Measurements from ENCODE around the gene PHLDB1. TPM values are rescaled to one million over a fixed set of nuclear protein-coding genes. Genes with fewer than 3 reads are reported as not detected.

PHLDB1 gene
- total RNA-seq, 1 experiment from 2014 or later, result 36.2 TPM

- BruUV-seq (replicated peaks), result no TSS peak
- POLR2A ChIA-PET, result interaction anchor here (3.5 kb wide), 1 partner anchor 12 kb away, joined by 19 read pairs; no protein-coding TSS in a partner anchor
- no peaks in the 10 kb centered on the region for H3K27me3 ChIP-seq (ENCODE audit: insufficient read depth, low read length)
- no peak overlapping the region for H2AFZ ChIP-seq (ENCODE audit: low read depth, low read length, poor library complexity, severe bottlenecking)
- DNase-seq (ENCODE audit: low read depth, low spot score) (no peak), ATAC-seq (no peak)
- H3K9me3 ChIP-seq (ENCODE audit: control insufficient read depth in 1 of 2, insufficient read depth in 1 of 2, low read depth in 1 of 2, low read length in 2 of 2), result no peaks in the 10 kb centered on the region
- H3K9me2 ChIP-seq (ENCODE audit: insufficient read depth), result no peaks in the 10 kb centered on the region
- H4K20me1 ChIP-seq (ENCODE audit: insufficient read depth), result no peaks in the 10 kb centered on the region
- intact Hi-C loops (cut with micrococcal nuclease), result loop anchor here (5.0 kb wide), 1 partner anchor 462 kb away; no protein-coding TSS in a partner anchor
- H3K4me3 ChIP-seq (replicated peaks in 1 of 2; ENCODE audit: low read depth in 1 of 2, low read length in 2 of 2), result no peak overlapping the region
- no peak overlapping the region for H3K4me2 ChIP-seq (ENCODE audit: low read length)
- H3K4me1 ChIP-seq (ENCODE audit: control insufficient read depth in 1 of 2, insufficient read depth in 2 of 2, low read length in 2 of 2), result peaks cover 12 to 35% of the 10 kb centered on the region in 2 experiments; a peak in 3 of 4 replicates
- peak overlapping the region; percentile 59; the same call in 1 of the 2 replicates for H3K27ac ChIP-seq (ENCODE audit: low read depth, low read length)
- RAD21 ChIA-PET (ENCODE audit: low non-redundant PET in 1 of 2, low total read pairs in 2 of 2, uncharacterized antibody in 2 of 2, unreplicated experiment in 2 of 2), result interaction anchor here in 1 of 2 experiments (0.7 kb wide), 1 partner anchor 26 kb away, joined by 4 read pairs; no protein-coding TSS in a partner anchor
- H3K9ac ChIP-seq (ENCODE audit: low read length), result no peak overlapping the region
- H3K36me3 ChIP-seq (ENCODE audit: control insufficient read depth in 1 of 2, insufficient read depth in 2 of 2, low read length in 2 of 2), result no peaks in the 10 kb centered on the region
- CTCF ChIA-PET, result interaction anchor here (0.7 to 2.6 kb wide), 5 partner anchors 8 to 80 kb away, joined by 3 to 10 read pairs (median 6); no protein-coding TSS in a partner anchor
- no peaks in the 10 kb centered on the region for H3K79me2 ChIP-seq (ENCODE audit: insufficient read depth, low read length)
- no peak for TF ChIP-seq POLR2A (IDR thresholded peaks at IDR 0.05; ENCODE audit: borderline replicate concordance, extremely low read depth, insufficient read depth, insufficient read length)
- no peak for TF ChIP-seq POLR2AphosphoS5 (IDR thresholded peaks at IDR 0.05; ENCODE audit: low read depth, low read length)
- TF ChIP-seq ZBTB33 (IDR thresholded peaks at IDR 0.05; ENCODE audit: extremely low read depth, insufficient replicate concordance, low read length), result no peak
- TF ChIP-seq CEBPB (IDR thresholded peaks at IDR 0.05; ENCODE audit: low read depth), result no peak
- TF ChIP-seq CTCF (IDR thresholded peaks at IDR 0.05 in 2 of 3, conservative IDR thresholded peaks at IDR 0.05 in 1 of 3; ENCODE audit: borderline replicate concordance in 1 of 3, insufficient read depth in 1 of 3, low read depth in 2 of 3, low read length in 2 of 3), result no peak
- no peak for TF ChIP-seq ZFX (IDR thresholded peaks at IDR 0.05)
- no peak for TF ChIP-seq TCF7L2 (IDR thresholded peaks at IDR 0.05; ENCODE audit: borderline replicate concordance, extremely low read depth, insufficient read depth, insufficient read length)
- no peak for TF ChIP-seq SRF (IDR thresholded peaks at IDR 0.05; ENCODE audit: low read depth)
- TF ChIP-seq FOSL1 (IDR thresholded peaks at IDR 0.05; ENCODE audit: low read depth), result no peak
- no peak for TF ChIP-seq REST (IDR thresholded peaks at IDR 0.05; ENCODE audit: low read depth)
These were observed 2.2 kb downstream of the PHLDB1 start for GRCh38 chr11:118609380-118610224.

Measured in HCT116 (cell line).